ENCODE measurements around the gene MAST2.

DNA sequence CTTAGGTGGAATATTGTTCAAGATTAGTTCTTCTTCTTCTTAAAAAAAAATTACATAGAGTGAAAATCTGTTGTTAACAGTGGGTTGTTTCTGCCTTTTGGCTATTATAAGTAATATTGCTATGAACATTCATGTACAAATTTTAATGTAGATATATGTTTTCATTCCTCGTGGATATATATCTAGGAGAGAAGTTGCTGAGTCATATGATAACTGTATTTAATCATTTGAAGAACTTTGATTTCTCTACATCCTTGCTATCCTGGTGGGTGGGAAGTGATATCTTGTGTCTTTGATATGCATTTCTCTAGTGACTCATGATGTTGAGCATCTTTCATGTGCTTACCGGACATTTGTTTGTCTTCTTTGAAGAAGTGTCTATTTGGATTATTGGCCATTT lies 29.9 kb downstream of the MAST2 start:
- TF ChIP-seq, protein P1, sequence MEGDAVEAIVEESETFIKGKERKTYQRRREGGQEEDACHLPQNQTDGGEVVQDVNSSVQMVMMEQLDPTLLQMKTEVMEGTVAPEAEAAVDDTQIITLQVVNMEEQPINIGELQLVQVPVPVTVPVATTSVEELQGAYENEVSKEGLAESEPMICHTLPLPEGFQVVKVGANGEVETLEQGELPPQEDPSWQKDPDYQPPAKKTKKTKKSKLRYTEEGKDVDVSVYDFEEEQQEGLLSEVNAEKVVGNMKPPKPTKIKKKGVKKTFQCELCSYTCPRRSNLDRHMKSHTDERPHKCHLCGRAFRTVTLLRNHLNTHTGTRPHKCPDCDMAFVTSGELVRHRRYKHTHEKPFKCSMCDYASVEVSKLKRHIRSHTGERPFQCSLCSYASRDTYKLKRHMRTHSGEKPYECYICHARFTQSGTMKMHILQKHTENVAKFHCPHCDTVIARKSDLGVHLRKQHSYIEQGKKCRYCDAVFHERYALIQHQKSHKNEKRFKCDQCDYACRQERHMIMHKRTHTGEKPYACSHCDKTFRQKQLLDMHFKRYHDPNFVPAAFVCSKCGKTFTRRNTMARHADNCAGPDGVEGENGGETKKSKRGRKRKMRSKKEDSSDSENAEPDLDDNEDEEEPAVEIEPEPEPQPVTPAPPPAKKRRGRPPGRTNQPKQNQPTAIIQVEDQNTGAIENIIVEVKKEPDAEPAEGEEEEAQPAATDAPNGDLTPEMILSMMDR (IDR thresholded peaks at IDR 0.05): no peak
- no peak for TF ChIP-seq POLR2A (IDR thresholded peaks at IDR 0.05)

Data from heart left ventricle (tissue), 13 donors.